Skin epidermis (tissue), 12 donors: ENCODE results near the gene CXCL8.
"Not testable (repeated sequence)": the region's sequence is repeated elsewhere in the genome, so short reads cannot be mapped to it uniquely, and the experiment has no call there.

Experiments
- H3K27ac ChIP-seq, 21 experiments: fragments of 200-600 bp; sonication (generic) in 11 of 21; one replicate each; pipeline ENCODE4 v1.5.0; 2020; ENCODE audit warnings: mild to moderate bottlenecking in 3 of 21, inconsistent platforms in 2 of 21, moderate library complexity in 2 of 21
- H3K4me3 ChIP-seq, 7 experiments: fragments of 200-600 bp; sonication (generic) in 2 of 7; one replicate each; pipeline ENCODE4 v1.5.0; 2020; ENCODE audit warnings: inconsistent platforms in 2 of 7, mild to moderate bottlenecking in 2 of 7, moderate library complexity in 1 of 7

Gene CXCL8

GRCh38 chr4:73741750-73742489 is 1.6 kb downstream of the CXCL8 start:
- Histone ChIP-seq H3K27ac (no peak overlapping the region), H3K4me3 (no peak overlapping the region)

- H3K27ac ChIP-seq = no peak overlapping the region
- H3K4me3 ChIP-seq = no peak overlapping the region
These were observed 2.3 kb downstream of the CXCL8 start for GRCh38 chr4:73742490-73743160.

GRCh38 chr4:73743281-73743680 is 2.9 kb downstream of the CXCL8 start:
- no peak overlapping the region for H3K27ac ChIP-seq

GRCh38 chr4:73743795-73744194 is 3.4 kb downstream of the CXCL8 start:
- Histone ChIP-seq H3K4me3 (no peak overlapping the region), H3K27ac (no peak overlapping the region)

More at GRCh38 chr4:73743281-73743680, 2.9 kb downstream of the CXCL8 start:
- H3K4me3 ChIP-seq = no peak overlapping the region

- Histone ChIP-seq H3K27ac (no peak overlapping the region), H3K4me3 (no peak overlapping the region)
These were observed 3.8 kb downstream of the CXCL8 start for GRCh38 chr4:73744203-73744602.

GRCh38 chr4:73750730-73751129 is 10.4 kb downstream of the CXCL8 start:
- Histone ChIP-seq H3K4me3 (no peak overlapping the region), H3K27ac (no peak overlapping the region)

- Histone ChIP-seq H3K27ac (no peak overlapping the region), H3K4me3 (no peak overlapping the region)
These were observed 10.8 kb downstream of the CXCL8 start for GRCh38 chr4:73751166-73751565.

- no peak overlapping the region for H3K27ac ChIP-seq
- no peak overlapping the region for H3K4me3 ChIP-seq
These were observed 11.5 kb downstream of the CXCL8 start for GRCh38 chr4:73751830-73752229.

- no peak overlapping the region for H3K4me3 ChIP-seq
- no peak overlapping the region for H3K27ac ChIP-seq
These were observed 12.1 kb downstream of the CXCL8 start for GRCh38 chr4:73752424-73752823.

- no peak overlapping the region for H3K27ac ChIP-seq
- no peak overlapping the region for H3K4me3 ChIP-seq
These were observed 12.8 kb downstream of the CXCL8 start for GRCh38 chr4:73753215-73753614.

GRCh38 chr4:73754934-73755333 is 14.6 kb downstream of the CXCL8 start:
- H3K27ac ChIP-seq = no peak overlapping the region
- H3K4me3 ChIP-seq = no peak overlapping the region

- Histone ChIP-seq H3K4me3 (no peak overlapping the region), H3K27ac (no peak overlapping the region)
These were observed 19.0 kb downstream of the CXCL8 start for GRCh38 chr4:73759357-73759756.

GRCh38 chr4:73761856-73762255 is 21.5 kb downstream of the CXCL8 start:
- Histone ChIP-seq H3K4me3 (no peak overlapping the region), H3K27ac (no peak overlapping the region)

GRCh38 chr4:73762409-73762808 is 22.0 kb downstream of the CXCL8 start:
- no peak overlapping the region for H3K27ac ChIP-seq

GRCh38 chr4:73763877-73764276 is 23.5 kb downstream of the CXCL8 start:
- H3K27ac ChIP-seq = no peak overlapping the region
- H3K4me3 ChIP-seq = no peak overlapping the region

More at GRCh38 chr4:73762409-73762808, 22.0 kb downstream of the CXCL8 start:
- no peak overlapping the region for H3K4me3 ChIP-seq

GRCh38 chr4:73764513-73764912 is 24.1 kb downstream of the CXCL8 start:
- Histone ChIP-seq H3K27ac (no peak overlapping the region), H3K4me3 (no peak overlapping the region)

GRCh38 chr4:73765296-73765695 is 24.9 kb downstream of the CXCL8 start:
- Histone ChIP-seq H3K27ac (no peak overlapping the region), H3K4me3 (no peak overlapping the region)

- H3K27ac ChIP-seq = no peak overlapping the region
These were observed 30.5 kb downstream of the CXCL8 start for GRCh38 chr4:73770917-73771316.

GRCh38 chr4:73772363-73772762 is 32.0 kb downstream of the CXCL8 start:
- no peak overlapping the region for H3K27ac ChIP-seq
- no peak overlapping the region for H3K4me3 ChIP-seq

More at GRCh38 chr4:73770917-73771316, 30.5 kb downstream of the CXCL8 start:
- no peak overlapping the region for H3K4me3 ChIP-seq

GRCh38 chr4:73774406-73774805 is 34.0 kb downstream of the CXCL8 start:
- not testable (repeated sequence) for H3K27ac ChIP-seq, H3K4me3 ChIP-seq

GRCh38 chr4:73776321-73776729 is 36.0 kb downstream of the CXCL8 start:
- H3K27ac ChIP-seq = no peak overlapping the region
- H3K4me3 ChIP-seq = no peak overlapping the region
